ENCODE results near the gene GRIN2C.

DNA sequence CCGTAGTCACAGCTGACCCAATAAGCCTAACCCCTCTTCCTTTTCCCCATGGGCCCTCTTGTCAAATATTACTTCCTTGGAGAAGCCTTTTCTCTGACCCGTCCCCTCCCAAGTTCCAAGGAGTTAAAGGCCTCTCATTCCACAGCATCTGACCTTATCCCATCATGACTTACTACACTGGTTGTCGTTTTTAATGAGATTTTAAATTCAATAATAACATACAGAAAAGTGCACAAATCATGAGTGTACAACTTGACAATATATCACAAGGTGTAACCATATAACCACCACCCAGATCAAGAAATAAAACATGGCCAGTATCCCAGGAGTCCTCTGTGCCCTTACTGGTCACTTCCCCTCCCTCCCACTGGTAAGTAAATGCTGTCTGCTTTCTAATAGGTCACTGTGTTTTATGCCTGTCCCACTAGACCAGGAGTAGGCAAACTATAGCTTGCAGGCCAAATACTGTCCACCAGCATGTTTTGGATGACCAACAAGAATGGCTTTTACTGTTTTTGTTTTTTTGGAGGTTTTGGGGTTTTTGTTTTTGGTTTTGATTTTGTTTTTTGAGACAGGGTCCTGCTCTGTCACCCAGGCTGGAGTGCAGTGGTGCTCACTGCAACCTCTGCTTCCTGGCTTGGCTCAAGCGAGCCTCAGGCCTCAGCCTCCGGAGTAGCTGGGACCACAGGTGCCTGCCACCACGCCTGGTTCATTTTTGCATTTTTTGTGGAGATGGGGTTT, 14.4 kb upstream of the GRIN2C start:
- TF ChIP-seq, protein P1, sequence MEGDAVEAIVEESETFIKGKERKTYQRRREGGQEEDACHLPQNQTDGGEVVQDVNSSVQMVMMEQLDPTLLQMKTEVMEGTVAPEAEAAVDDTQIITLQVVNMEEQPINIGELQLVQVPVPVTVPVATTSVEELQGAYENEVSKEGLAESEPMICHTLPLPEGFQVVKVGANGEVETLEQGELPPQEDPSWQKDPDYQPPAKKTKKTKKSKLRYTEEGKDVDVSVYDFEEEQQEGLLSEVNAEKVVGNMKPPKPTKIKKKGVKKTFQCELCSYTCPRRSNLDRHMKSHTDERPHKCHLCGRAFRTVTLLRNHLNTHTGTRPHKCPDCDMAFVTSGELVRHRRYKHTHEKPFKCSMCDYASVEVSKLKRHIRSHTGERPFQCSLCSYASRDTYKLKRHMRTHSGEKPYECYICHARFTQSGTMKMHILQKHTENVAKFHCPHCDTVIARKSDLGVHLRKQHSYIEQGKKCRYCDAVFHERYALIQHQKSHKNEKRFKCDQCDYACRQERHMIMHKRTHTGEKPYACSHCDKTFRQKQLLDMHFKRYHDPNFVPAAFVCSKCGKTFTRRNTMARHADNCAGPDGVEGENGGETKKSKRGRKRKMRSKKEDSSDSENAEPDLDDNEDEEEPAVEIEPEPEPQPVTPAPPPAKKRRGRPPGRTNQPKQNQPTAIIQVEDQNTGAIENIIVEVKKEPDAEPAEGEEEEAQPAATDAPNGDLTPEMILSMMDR (IDR thresholded peaks at IDR 0.05; ENCODE audit: insufficient read depth, low read length, poor library complexity, severe bottlenecking), result no peak
- TF ChIP-seq EZH2phosphoT487 (conservative IDR thresholded peaks at IDR 0.05; ENCODE audit: low read length), result no peak

Data from SU-DHL-6 (cell line).